Stimulated activated CD4-positive, alpha-beta T cell treated with anti-CD3 and anti-CD28 coated beads, Interleukin-2, amount 100 ng/mL, for 24 hours (primary cell): ENCODE results near the gene HILPDA.

Experiments used
- DNase-seq, 2 donors: peaks; one replicate each; pipeline ENCODE4 v3.0.0-alpha.2; 2020

Gene HILPDA

GRCh38 chr7:128455543-128456254, at the start of gene HILPDA:
Gene HILPDA (plus strand): TSS chr7:128455878. CDS start chr7:128457269, 1,391 bp downstream.
- peak; percentile 95 to 96 for DNase-seq

GRCh38 chr7:128406314-128407232, 49.1 kb upstream of the HILPDA start:
- no peak for DNase-seq

GRCh38 chr7:128407233-128407589, 48.5 kb upstream of the HILPDA start:
- no peak for DNase-seq

GRCh38 chr7:128407751-128408708, 47.6 kb upstream of the HILPDA start:
- no peak for DNase-seq

- DNase-seq = no peak
Measured at GRCh38 chr7:128408709-128409595, 46.7 kb upstream of the HILPDA start.

- peak; percentile 89 to 94 for DNase-seq
Measured at GRCh38 chr7:128409596-128410450, 45.9 kb upstream of the HILPDA start, which contains the start of gene IMPDH1. Gene IMPDH1 (minus strand): TSS chr7:128409982. CDS start chr7:128409901, 81 bp downstream.

- no peak for DNase-seq
Measured at GRCh38 chr7:128410451-128410753, 45.3 kb upstream of the HILPDA start.

GRCh38 chr7:128415217-128415785, 40.4 kb upstream of the HILPDA start:
- no peak for DNase-seq

- no peak for DNase-seq
Measured at GRCh38 chr7:128417071-128417470, 38.6 kb upstream of the HILPDA start.

- no peak for DNase-seq
Measured at GRCh38 chr7:128419257-128419656, 36.4 kb upstream of the HILPDA start.

GRCh38 chr7:128420773-128421172, 34.9 kb upstream of the HILPDA start:
- no peak for DNase-seq

GRCh38 chr7:128421384-128421783, 34.3 kb upstream of the HILPDA start:
- DNase-seq = no peak

GRCh38 chr7:128422037-128422436, 33.6 kb upstream of the HILPDA start:
- DNase-seq = no peak

- no peak for DNase-seq
Measured at GRCh38 chr7:128422842-128423241, 32.8 kb upstream of the HILPDA start.

- DNase-seq = no peak
Measured at GRCh38 chr7:128424686-128425275, 30.9 kb upstream of the HILPDA start.

GRCh38 chr7:128425850-128426249, 29.8 kb upstream of the HILPDA start:
- DNase-seq = peak; percentile 83 to 88

GRCh38 chr7:128427289-128427891, 28.3 kb upstream of the HILPDA start:
- DNase-seq = peak in 1 of 2 donors; percentile 26

GRCh38 chr7:128430207-128430606, 25.5 kb upstream of the HILPDA start:
- DNase-seq = no peak

GRCh38 chr7:128431221-128431620, 24.5 kb upstream of the HILPDA start:
- no peak for DNase-seq

GRCh38 chr7:128431754-128432153, 23.9 kb upstream of the HILPDA start:
- no peak for DNase-seq
